PC-9 (cell line): ENCODE data around the gene GTF2F2. TPM values are rescaled to one million over a fixed set of nuclear protein-coding genes. Genes with fewer than 3 reads are reported as not detected.

Experiments used
- BruUV-seq: library from RNA; stranded (reverse); fragments of 400-500 nt; replicated peaks from 2 replicates; lab custom pipeline; 2021; lab: Mats Ljungman, UMichigan
- CTCF ChIA-PET: fragments of 300-600 bp; sonication (Branson Sonifier 250); formaldehyde crosslinking; loops from one replicate; lab custom pipeline; 2022; ENCODE audit warnings: antibody characterized with exemption; lab: Charles Lee
- POLR2A ChIA-PET: fragments of 300-600 bp; sonication (Branson Sonifier 250); formaldehyde crosslinking; loops from one replicate; lab custom pipeline; 2022; ENCODE audit warnings: antibody characterized with exemption; ENCODE audit not compliant: unreplicated experiment; lab: Charles Lee
- DNase-seq, 2 experiments: peaks; one replicate each; pipeline versions ENCODE4 v3.0.0 to v3.0.0-alpha.2; 2015 to 2022; ENCODE audit warnings: mixed read lengths in 1 of 2
- H2AFZ ChIP-seq: fragments of 200-600 bp; sonication (generic); 2 replicates; pipeline ENCODE4 v1.8.1; 2017; ENCODE audit warnings: antibody characterized with exemption
- H3F3A ChIP-seq: fragments of 200-600 bp; sonication (generic); 2 replicates; pipeline ENCODE4 v1.8.1; 2017; ENCODE audit warnings: antibody characterized with exemption, mild to moderate bottlenecking, low read depth; ENCODE audit not compliant: insufficient read depth
- H3K27ac ChIP-seq: fragments of 200-600 bp; sonication (generic); 2 replicates; pipeline ENCODE4 v1.6.1; 2016; ENCODE audit warnings: mixed run types
- H3K27me3 ChIP-seq: fragments of 200-600 bp; sonication (generic); 2 replicates; pipeline ENCODE4 v1.6.1; 2016; ENCODE audit warnings: low read depth, mixed run types; ENCODE audit not compliant: insufficient read depth
- H3K36me3 ChIP-seq: fragments of 200-600 bp; sonication (generic); 2 replicates; pipeline ENCODE4 v1.6.1; 2016; ENCODE audit warnings: low read depth, mixed run types
- H3K4me1 ChIP-seq: fragments of 200-600 bp; sonication (generic); replicated peaks from 2 replicates; pipeline ENCODE4 v1.6.1; 2016; ENCODE audit warnings: mixed run types; ENCODE audit not compliant: insufficient read depth
- H3K4me2 ChIP-seq: fragments of 200-600 bp; sonication (generic); 2 replicates; pipeline ENCODE4 v1.6.1; 2017; ENCODE audit warnings: mixed run types
- H3K4me3 ChIP-seq: fragments of 200-600 bp; sonication (generic); 2 replicates; pipeline ENCODE4 v1.6.1; 2016; ENCODE audit warnings: mixed run types
- H3K79me2 ChIP-seq: fragments of 200-600 bp; sonication (generic); 2 replicates; pipeline ENCODE4 v1.6.1; 2017; ENCODE audit warnings: low read depth, mixed run types
- H3K9me2 ChIP-seq: fragments of 200-600 bp; sonication (generic); 2 replicates; pipeline ENCODE4 v1.8.1; 2017; ENCODE audit warnings: mild to moderate bottlenecking; ENCODE audit not compliant: insufficient read depth
- H3K9me3 ChIP-seq: fragments of 200-600 bp; sonication (generic); 2 replicates; pipeline ENCODE4 v1.8.1; 2016; ENCODE audit warnings: low read depth; ENCODE audit not compliant: insufficient read depth
- H4K20me1 ChIP-seq: fragments of 200-600 bp; sonication (generic); 2 replicates; pipeline ENCODE4 v1.8.1; 2017; ENCODE audit not compliant: insufficient read depth
- CTCF ChIP-seq: fragments of 200-600 bp; sonication (generic); conservative IDR thresholded peaks from 2 replicates; pipeline ENCODE4 v1.6.1; 2017; ENCODE audit warnings: mixed run types, antibody characterized with exemption, mild to moderate bottlenecking, moderate library complexity
- EZH2 ChIP-seq: fragments of 200-600 bp; sonication (generic); IDR thresholded peaks from 2 replicates; pipeline ENCODE4 v1.8.0; 2017; ENCODE audit warnings: antibody characterized with exemption, low read depth
- intact Hi-C: fragments of 100-400 bp; cut with micrococcal nuclease; formaldehyde crosslinking; loops from one replicate; pipeline ENCODE4 v1.10.0; 2022; ENCODE audit not compliant: unreplicated experiment
- total RNA-seq: library from RNA; stranded (reverse); gene quantifications from 2 replicates; pipeline ENCODE4 v1.2.3, GENCODE V29; 2021

GTF2F2 gene
- total RNA-seq, 1 experiment from 2014 or later, result 28.8 TPM

GRCh38 chr13:45108716-45109101, 11.6 kb upstream of the GTF2F2 start:
- BruUV-seq, result no TSS peak

DNA sequence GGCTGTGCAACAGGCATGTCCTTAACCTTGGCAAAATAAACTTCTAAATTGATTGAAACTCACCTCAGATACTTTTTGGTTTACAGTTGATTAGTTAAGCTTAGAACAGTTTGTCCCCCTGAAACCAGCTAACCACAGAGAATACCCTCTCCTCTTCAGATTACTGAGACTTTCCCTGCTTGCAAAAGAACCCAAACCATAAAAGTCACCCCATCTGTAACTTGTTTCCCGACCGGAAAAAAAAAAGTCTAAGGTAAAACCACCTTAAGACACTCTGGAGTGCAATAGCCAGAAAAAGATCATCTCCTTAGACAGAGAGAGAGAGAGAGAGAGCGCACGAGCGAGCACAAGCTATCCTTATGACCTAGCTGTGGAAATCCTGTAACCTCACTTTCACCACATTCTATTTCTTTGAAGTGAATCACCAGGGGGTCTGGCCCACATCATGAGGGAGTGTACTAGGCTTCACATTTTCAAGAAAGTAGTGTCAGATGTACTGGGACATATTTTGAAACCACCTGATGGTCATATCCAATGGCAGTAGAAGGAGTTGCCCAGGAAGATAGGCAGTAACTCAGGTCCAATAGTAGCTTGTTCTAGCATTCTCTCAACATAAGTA, 11.1 kb upstream of the GTF2F2 start:
- no TSS peak for BruUV-seq
- TF ChIP-seq EZH2 (no peak), CTCF (no peak)
- no peaks in the 10 kb centered on the region for H3K9me2 ChIP-seq
- H3K4me3 ChIP-seq, result no peak overlapping the region
- peaks cover 18% of the 10 kb centered on the region for H3K4me1 ChIP-seq
- no peaks in the 10 kb centered on the region for H3K36me3 ChIP-seq
- no peak for DNase-seq
- intact Hi-C loops, result no loop called here
- H2AFZ ChIP-seq, result no peak overlapping the region
- no peaks in the 10 kb centered on the region for H4K20me1 ChIP-seq
- H3K79me2 ChIP-seq, result no peaks in the 10 kb centered on the region
- no peak overlapping the region for H3K4me2 ChIP-seq
- 0 out of 2 replicates have a peak, but pooled peaks cover 7% of the 10 kb centered on the region for H3F3A ChIP-seq
- ChIA-PET POLR2A (interaction anchor here (0.7 kb wide), 1 partner anchor 162 kb away, joined by 6 read pairs; no protein-coding TSS in a partner anchor), CTCF (no interaction called here)
- no peaks in the 10 kb centered on the region for H3K9me3 ChIP-seq
- H3K27me3 ChIP-seq, result no peaks in the 10 kb centered on the region
- no peak overlapping the region for H3K27ac ChIP-seq

More at GRCh38 chr13:45108716-45109101, 11.6 kb upstream of the GTF2F2 start:
- POLR2A ChIA-PET, result no interaction called here
- H3K4me2 ChIP-seq, result no peak overlapping the region
- H2AFZ ChIP-seq, result no peak overlapping the region
- H3F3A ChIP-seq, result 0 out of 2 replicates have a peak, but pooled peaks cover 7% of the 10 kb centered on the region
- H4K20me1 ChIP-seq, result no peaks in the 10 kb centered on the region
- intact Hi-C loops, result no loop called here
- H3K27ac ChIP-seq, result no peak overlapping the region
- no peaks in the 10 kb centered on the region for H3K9me3 ChIP-seq
- H3K79me2 ChIP-seq, result no peaks in the 10 kb centered on the region
- H3K36me3 ChIP-seq, result no peaks in the 10 kb centered on the region
- H3K4me1 ChIP-seq, result peaks cover 18% of the 10 kb centered on the region
- no peaks in the 10 kb centered on the region for H3K27me3 ChIP-seq
- no peak overlapping the region for H3K4me3 ChIP-seq
- CTCF ChIA-PET, result no interaction called here
- no peak for DNase-seq
- TF ChIP-seq CTCF (no peak), EZH2 (no peak)
- no peaks in the 10 kb centered on the region for H3K9me2 ChIP-seq

DNA sequence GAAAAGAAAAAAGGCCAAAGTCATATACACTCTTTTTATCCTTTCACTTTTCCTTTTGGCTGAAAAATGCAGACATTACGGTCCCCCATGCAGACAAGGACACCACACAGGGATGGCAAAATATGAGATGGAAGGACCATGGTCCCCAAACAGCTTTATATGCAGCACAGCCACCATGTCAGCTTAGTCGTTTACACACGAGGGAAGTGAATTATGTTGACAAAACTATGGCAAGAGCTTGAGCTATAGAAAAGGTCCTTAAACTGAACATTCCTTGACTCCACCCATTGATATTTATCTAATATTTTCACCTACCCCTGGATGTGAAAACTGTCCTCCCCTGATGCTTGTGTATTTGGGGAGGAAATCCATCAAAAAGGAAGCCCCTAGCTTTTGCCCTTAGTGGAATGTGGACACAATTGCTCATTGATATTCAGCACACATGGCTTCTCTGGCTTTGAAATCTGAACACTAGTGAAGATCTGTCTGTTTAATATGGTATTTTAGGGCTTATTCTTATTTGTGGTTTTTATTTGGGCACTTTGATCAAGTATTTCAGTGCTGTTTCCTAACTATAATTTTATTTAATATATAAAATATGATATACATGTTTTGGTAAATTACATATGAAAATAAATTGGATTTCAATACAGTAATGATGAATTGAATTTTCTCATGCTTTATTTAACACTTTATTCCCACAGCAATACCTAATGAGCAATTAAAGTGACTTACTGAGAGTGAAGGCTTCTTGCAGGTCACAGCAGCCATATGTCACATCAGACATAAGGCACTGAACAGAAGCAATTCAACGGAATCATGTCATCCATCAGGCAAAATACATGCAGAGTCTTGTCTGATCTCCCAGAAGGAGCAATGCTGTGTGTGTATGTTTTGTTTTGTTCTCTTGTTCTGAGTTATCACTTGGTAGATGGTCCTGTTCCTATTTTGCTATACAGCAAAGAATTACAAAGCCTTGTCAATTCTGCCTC, 6.8 kb upstream of the GTF2F2 start:
- BruUV-seq, result no TSS peak
- no peak for DNase-seq
- TF ChIP-seq CTCF (no peak), EZH2 (no peak)
- Histone ChIP-seq H3K4me3 (no peak overlapping the region), H3K4me2 (no peak overlapping the region), H3K27ac (no peak overlapping the region), H3K4me1 (no peaks in the 10 kb centered on the region), H3K27me3 (no peaks in the 10 kb centered on the region), H3F3A (no peaks in the 10 kb centered on the region), H3K36me3 (no peaks in the 10 kb centered on the region), H3K9me3 (no peaks in the 10 kb centered on the region), H3K9me2 (no peaks in the 10 kb centered on the region), H3K79me2 (no peaks in the 10 kb centered on the region), H4K20me1 (no peaks in the 10 kb centered on the region), H2AFZ (no peak overlapping the region)
- ChIA-PET CTCF (no interaction called here), POLR2A (no interaction called here)
- intact Hi-C loops, result no loop called here
